Heart right ventricle (tissue), 16 donors: Measurements from ENCODE around the gene CYTH4. TPM values are rescaled to one million over a fixed set of nuclear protein-coding genes. Genes with fewer than 3 reads are reported as not detected.

Experiments
- ATAC-seq, 8 donors: fragments of 200-7000 bp; cut with Tn5 transposase; one replicate each; pipeline ENCODE4 v1.9.1; 2020; ENCODE audit warnings: mild to moderate bottlenecking in 8 of 8, moderate library complexity in 8 of 8, moderate number of reproducible peaks in 1 of 8
- DNase-seq, 2 donors: peaks; one replicate each; pipeline ENCODE4 v3.0.0-alpha.2; 2020
- H3K27ac ChIP-seq, 10 donors: fragments of 200-600 bp; sonication (generic) in 2 of 10; one replicate each; pipeline versions ENCODE4 v1.5.0 to v1.8.0; 2020 to 2022; ENCODE audit warnings: mild to moderate bottlenecking in 3 of 10
- H3K27me3 ChIP-seq, 7 donors: fragments of 200-600 bp; one replicate each; pipeline ENCODE4 v1.8.0; 2021 to 2022; ENCODE audit warnings: mild to moderate bottlenecking in 2 of 7
- H3K36me3 ChIP-seq, 9 donors: fragments of 200-600 bp; sonication (generic) in 1 of 9; one replicate each; pipeline versions ENCODE4 v1.5.0 to v1.8.0; 2020 to 2022; ENCODE audit warnings: mild to moderate bottlenecking in 2 of 9
- H3K4me1 ChIP-seq, 9 donors: fragments of 200-600 bp; sonication (generic) in 1 of 9; one replicate each; pipeline versions ENCODE4 v1.5.0 to v1.8.0; 2020 to 2022; ENCODE audit warnings: mild to moderate bottlenecking in 4 of 9
- H3K4me3 ChIP-seq, 10 donors: fragments of 200-600 bp; sonication (generic) in 2 of 10; one replicate each; pipeline versions ENCODE4 v1.5.0 to v1.8.0; 2020 to 2022; ENCODE audit warnings: mild to moderate bottlenecking in 7 of 10, moderate library complexity in 2 of 10
- H3K9me3 ChIP-seq, 11 donors: fragments of 200-600 bp in 10 of 11; sonication (generic) in 2 of 11; one replicate each; pipeline versions ENCODE4 v1.5.0 to v1.8.0; 2013 to 2022; ENCODE audit warnings: mild to moderate bottlenecking in 2 of 11, control low read depth in 1 of 11, moderate library complexity in 1 of 11
- CTCF ChIP-seq, 9 donors: fragments of 200-600 bp; sonication (generic) in 2 of 9; IDR thresholded peaks; one replicate each; pipeline versions ENCODE4 v1.5.0 to v1.8.0; 2021 to 2022; ENCODE audit warnings: antibody characterized with exemption in 9 of 9, mild to moderate bottlenecking in 5 of 9, moderate library complexity in 1 of 9
- WGBS, 2 donors: extraction: QIAGEN DNeasy Blood & Tissue Kit; methylation state at CpG; one replicate each; pipeline ENCODE4 v1.1.7; 2013; ENCODE audit warnings: inconsistent platforms in 1 of 2; 5-methylcytosine and 5-hydroxymethylcytosine counted together
- intact Hi-C, 10 donors: fragments of 100-400 bp; cut with DNase I; formaldehyde crosslinking; loops; one replicate each; pipeline versions ENCODE4 v1.11.1 to v1.14.2; 2022
- polyA plus RNA-seq, 2 donors: library from polyadenylated mRNA; stranded (reverse); fragments of 200-250 nt; gene quantifications; one replicate each; pipeline ENCODE4 v1.2.3, GENCODE V29; 2013
- total RNA-seq, 10 donors: library from RNA; stranded (reverse); fragmentation: NEBNext Ultra II Directional in 3 of 10; extraction: Animal tissue kit (Norgen Biotek cat#: 25700) in 3 of 10; gene quantifications; one replicate each; pipeline versions ENCODE4 v1.2.1 to v1.2.4, GENCODE V29; 2021 to 2023
- donor health status: Arrhythmogenic right ventricular cardiomyopathy.
- donor health status: ischemic (EF 13 %, LVEDD 7.1; RV severe dilation, severe dysfunction).
- donor health status: healthy with polysubstance abuse.
- donor health status: DM: no; HTN: yes; CAD: no.
- donor health status: DM: no; HTN: no; CAD: no.
- donor health status: ischemic (EF 25% LVEDD 6.9; RV normal size, moderate dysfunction).
- donor health status: ischemic (EF 25% LVEDD 5.7; RV mildly dilated, moderate dysfunction).
- donor health status: healthy.
- donor health status: DM: yes; HTN: yes; CAD: no.
- donor health status: Ischemic cardiomyopathy.
- donor health status: ischemic (EF 35%, LVEDD 5.7; RV mildly dilated, moderate dysfunction).
- donor health status: nonischemic (EF 11% LVEDD 7.7; RV severe dilation, severe dysfunction).
- donor health status: DM: yes; HTN: yes; CAD: no.
- donor health status: PGD.
- donor health status: ischemic (EF 29% LVEDD 5.4; RV normal size, mild dysfunction).
- donor health status: nonischemic (EF 23%, LVEDD 6.1; RV moderate dilation, normal function).

CYTH4 gene
- total and polyA plus RNA-seq, 12 donors, result 1.8 to 29.3 (median 4.3) TPM

DNA sequence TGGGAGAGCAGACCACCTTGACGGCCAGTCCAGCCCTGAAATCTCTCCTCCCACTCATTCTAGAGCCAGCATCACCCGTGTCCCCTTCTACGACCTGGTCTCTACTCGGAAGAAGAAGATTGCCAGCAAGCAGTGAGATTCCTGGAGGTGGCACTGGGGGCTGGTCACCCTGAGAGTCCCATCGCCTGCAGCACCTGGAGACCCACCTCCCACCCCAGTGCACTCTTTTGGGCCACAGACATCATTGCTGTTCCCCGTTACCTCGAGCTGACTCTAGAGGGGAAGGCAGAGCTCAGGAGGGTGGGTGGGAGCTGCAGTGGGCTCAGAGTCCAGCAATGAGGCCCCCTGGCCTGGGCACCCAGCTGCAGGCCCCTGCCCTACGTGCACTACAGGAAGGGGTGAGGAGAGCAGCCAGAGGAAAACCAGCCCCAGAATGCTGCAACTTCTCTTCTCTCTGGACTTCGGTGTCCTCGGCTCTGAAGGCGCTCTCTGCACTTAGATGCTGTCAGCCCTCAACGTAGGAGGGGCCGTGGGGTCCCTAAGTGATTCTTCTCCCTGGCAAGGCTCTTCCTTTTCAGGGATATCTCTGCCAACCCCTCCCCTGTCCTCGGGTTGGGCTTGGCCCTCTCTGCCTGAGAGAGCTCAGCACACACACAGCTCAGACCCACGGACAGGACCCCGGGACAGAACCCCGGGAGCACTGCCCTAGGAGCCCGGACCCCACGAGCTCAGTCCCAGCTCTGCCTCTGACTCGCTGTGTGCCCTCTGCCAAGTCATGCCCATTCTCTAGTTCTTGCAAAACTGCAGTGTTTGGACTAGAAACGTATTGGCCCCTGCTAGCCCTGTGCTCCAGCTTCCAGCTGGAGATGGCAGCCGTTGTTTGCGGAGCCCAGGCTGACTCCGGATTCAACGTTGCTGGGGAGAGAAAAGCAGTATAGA, 31.3 kb downstream of the CYTH4 start:
- WGBS, 2 donors, result 54 to 58% methylated on average over 25 of the region's 25 CpGs
- Histone ChIP-seq H3K4me3 (no peak overlapping the region), H3K36me3 (peaks cover 0 to 58% (median 0%) of the 10 kb centered on the region in 9 donors), H3K27me3 (peaks cover 0 to 22% (median 5%) of the 10 kb centered on the region in 7 donors), H3K9me3 (no peaks in the 10 kb centered on the region), H3K27ac (peak overlapping the region in 1 of 10 donors; percentile 31), H3K4me1 (peaks cover 0 to 61% (median 9%) of the 10 kb centered on the region in 9 donors)
- DNase-seq (no peak), ATAC-seq (no peak)
- intact Hi-C loops, result loop anchor here in 5 of 10 donors (5.0 to 10.0 kb wide), 5 partner anchors 46 to 909 kb away; partner anchors contain the start of genes CDC42EP1 (in 3 of the 5) and ELFN2 (in 2 of the 5)
- no peak for TF ChIP-seq CTCF (IDR thresholded peaks at IDR 0.05)

- peaks cover 0 to 28% (median 5%) of the 10 kb centered on the region in 7 donors for H3K27me3 ChIP-seq
- H3K9me3 ChIP-seq, result no peaks in the 10 kb centered on the region
- H3K4me1 ChIP-seq, result peaks cover 0 to 52% (median 9%) of the 10 kb centered on the region in 9 donors
- intact Hi-C loops, result loop anchor here in 9 of 10 donors (5.0 to 10.0 kb wide), 8 partner anchors 47 to 910 kb away; partner anchors contain the start of genes ELFN2 (in 4 of the 9) and CDC42EP1 (in 3 of the 9)
- no peak for ATAC-seq
- peaks cover 0 to 52% (median 0%) of the 10 kb centered on the region in 9 donors for H3K36me3 ChIP-seq
- 47 to 52% methylated on average over 16 of the region's 16 CpGs for WGBS, 2 donors
- no peak for TF ChIP-seq CTCF (IDR thresholded peaks at IDR 0.05)
- no peak for DNase-seq
- peak overlapping the region in 1 of 10 donors; percentile 1 for H3K27ac ChIP-seq
- H3K4me3 ChIP-seq, result no peak overlapping the region
Observed at GRCh38 chr22:37314315-37315074, 32.2 kb downstream of the CYTH4 start.

DNA sequence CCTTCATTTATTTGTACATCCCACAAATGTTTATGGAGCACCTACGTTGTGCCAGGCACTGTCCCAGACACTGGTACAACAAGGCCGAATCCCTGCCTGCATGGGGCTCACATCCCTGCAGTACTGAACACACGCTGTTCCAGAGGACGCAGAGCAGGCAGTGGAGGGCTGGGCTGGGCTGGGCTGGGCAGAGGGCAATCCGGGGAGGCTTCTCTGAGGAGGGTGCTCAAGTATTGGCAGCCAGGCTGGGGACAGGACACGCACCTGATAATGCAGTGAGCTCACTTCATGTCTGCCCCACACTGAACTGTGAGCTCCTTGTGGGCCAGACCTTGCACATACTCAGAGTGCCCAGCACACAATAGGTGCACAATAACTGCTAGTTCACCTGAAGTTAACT, 34.1 kb downstream of the CYTH4 start:
- Histone ChIP-seq H3K4me1 (peaks cover 0 to 35% (median 4%) of the 10 kb centered on the region in 9 donors), H3K4me3 (no peak overlapping the region), H3K36me3 (peaks cover 0 to 34% (median 0%) of the 10 kb centered on the region in 9 donors), H3K27ac (no peak overlapping the region), H3K9me3 (no peaks in the 10 kb centered on the region), H3K27me3 (peaks cover 0 to 42% (median 19%) of the 10 kb centered on the region in 7 donors)
- DNase-seq (no peak), ATAC-seq (peak in 2 of 8 donors; percentile 5 to 14)
- WGBS, 2 donors, result 76 to 77% methylated on average over 6 of the region's 6 CpGs
- no peak for TF ChIP-seq CTCF (IDR thresholded peaks at IDR 0.05)
- intact Hi-C loops, result loop anchor here (2.0 to 10.0 kb wide), 11 partner anchors 108 to 912 kb away; partner anchors contain the start of genes ELFN2 (in 4 of the 10) and CDC42EP1 (in 3 of the 10)
